Neuronal stem cell (in vitro differentiated cells): Measurements from ENCODE around the gene S1PR1.

Experiments
- DNase-seq: peaks from one replicate; pipeline ENCODE4 v3.0.0-alpha.2; 2013; ENCODE audit warnings: low spot score
- H2AFZ ChIP-seq: one replicate; pipeline ENCODE4 v1.6.1; 2013; ENCODE audit warnings: mild to moderate bottlenecking, low read length, inconsistent platforms
- H2AK5ac ChIP-seq: 2 replicates; pipeline ENCODE4 v1.6.1; 2013; ENCODE audit warnings: low read depth, mild to moderate bottlenecking, inconsistent platforms, low read length, moderate library complexity, mixed read lengths
- H2BK120ac ChIP-seq: 2 replicates; pipeline ENCODE4 v1.6.1; 2013; ENCODE audit warnings: low read depth, mild to moderate bottlenecking, inconsistent platforms, low read length, moderate library complexity, mixed read lengths
- H2BK12ac ChIP-seq: one replicate; pipeline ENCODE4 v1.6.1; 2013; ENCODE audit warnings: low read length, inconsistent platforms
- H2BK15ac ChIP-seq: 2 replicates; pipeline ENCODE4 v1.6.1; 2013; ENCODE audit warnings: mild to moderate bottlenecking, low read length, inconsistent platforms, mixed read lengths
- H2BK5ac ChIP-seq: one replicate; pipeline ENCODE4 v1.6.1; 2013; ENCODE audit warnings: inconsistent platforms, mild to moderate bottlenecking, low read length, moderate library complexity
- H3K14ac ChIP-seq: one replicate; pipeline ENCODE4 v1.6.1; 2013; ENCODE audit warnings: low read length, inconsistent platforms
- H3K18ac ChIP-seq: 2 replicates; pipeline ENCODE4 v1.6.1; 2013; ENCODE audit warnings: low read length, inconsistent platforms
- H3K23ac ChIP-seq: 2 replicates; pipeline ENCODE4 v1.6.1; 2013; ENCODE audit warnings: low read depth, mild to moderate bottlenecking, mixed read lengths, low read length, inconsistent platforms; ENCODE audit not compliant: poor library complexity
- H3K27ac ChIP-seq: replicated peaks from 3 replicates; pipeline ENCODE4 v1.5.1; 2013; ENCODE audit warnings: low read length, inconsistent platforms
- H3K27me3 ChIP-seq, 3 experiments: 2 replicates each; pipeline ENCODE4 v1.6.1; 2013; ENCODE audit warnings: low read length in 3 of 3, mild to moderate bottlenecking in 2 of 3, inconsistent platforms in 1 of 3, low read depth in 1 of 3, mixed read lengths in 1 of 3, moderate library complexity in 1 of 3; ENCODE audit not compliant: control insufficient read depth in 3 of 3, insufficient read depth in 3 of 3
- H3K36me3 ChIP-seq, 2 donors: replicated peaks in 1 of 2; 2 replicates each; pipeline ENCODE4 v1.6.1; 2013; ENCODE audit warnings: low read length in 2 of 2; ENCODE audit not compliant: control insufficient read depth in 2 of 2, insufficient read depth in 2 of 2
- H3K4ac ChIP-seq: 2 replicates; pipeline ENCODE4 v1.6.1; 2013; ENCODE audit warnings: inconsistent platforms, mild to moderate bottlenecking, low read length, moderate library complexity
- H3K4me1 ChIP-seq, 2 donors: 1 replicate in 1 of 2; 2 replicates in 1 of 2; pipeline ENCODE4 v1.6.1; 2013; ENCODE audit warnings: low read length in 2 of 2, low read depth in 1 of 2; ENCODE audit not compliant: control insufficient read depth in 2 of 2, insufficient read depth in 1 of 2
- H3K4me2 ChIP-seq: one replicate; pipeline ENCODE4 v1.6.1; 2013; ENCODE audit warnings: mild to moderate bottlenecking, low read length, inconsistent platforms; ENCODE audit not compliant: insufficient read depth, poor library complexity, severe bottlenecking
- H3K4me3 ChIP-seq, 2 donors: 2 replicates each; pipeline ENCODE4 v1.5.1; 2013; ENCODE audit warnings: low read length in 2 of 2, mild to moderate bottlenecking in 2 of 2, inconsistent platforms in 1 of 2, moderate library complexity in 1 of 2
- H3K79me1 ChIP-seq: one replicate; pipeline ENCODE4 v1.6.1; 2013; ENCODE audit warnings: low read depth, mild to moderate bottlenecking, inconsistent platforms, low read length, moderate library complexity
- H3K9ac ChIP-seq: one replicate; pipeline ENCODE4 v1.6.1; 2013; ENCODE audit warnings: mild to moderate bottlenecking, low read depth, low read length, inconsistent platforms; ENCODE audit not compliant: poor library complexity
- H3K9me3 ChIP-seq, 2 donors: replicated peaks in 1 of 2; 2 replicates each; pipeline versions ENCODE3 to v1.6.1; 2013; ENCODE audit warnings: low read length in 2 of 2, mild to moderate bottlenecking in 2 of 2, inconsistent platforms in 1 of 2, low read depth in 1 of 2, mixed read lengths in 1 of 2, moderate library complexity in 1 of 2; ENCODE audit not compliant: control insufficient read depth in 2 of 2, insufficient read depth in 1 of 2
- H4K8ac ChIP-seq: one replicate; pipeline ENCODE4 v1.6.1; 2013; ENCODE audit warnings: low read depth, mild to moderate bottlenecking, inconsistent platforms, low read length, moderate library complexity
- H4K91ac ChIP-seq: one replicate; pipeline ENCODE4 v1.6.1; 2013; ENCODE audit warnings: low read length, low read depth, mild to moderate bottlenecking, inconsistent platforms; ENCODE audit not compliant: poor library complexity
- WGBS, 2 donors: extraction: QIAGEN DNeasy Blood & Tissue Kit; methylation state at CpG; one replicate each; pipeline ENCODE4 v1.1.7; 2013; ENCODE audit warnings: missing lambda C conversion rate in 2 of 2, mixed read lengths in 1 of 2; ENCODE audit not compliant: insufficient read length in 2 of 2, insufficient replicate concordance in 1 of 2; ENCODE audit errors: extremely low coverage in 2 of 2; 5-methylcytosine and 5-hydroxymethylcytosine counted together

The S1PR1 gene

DNA sequence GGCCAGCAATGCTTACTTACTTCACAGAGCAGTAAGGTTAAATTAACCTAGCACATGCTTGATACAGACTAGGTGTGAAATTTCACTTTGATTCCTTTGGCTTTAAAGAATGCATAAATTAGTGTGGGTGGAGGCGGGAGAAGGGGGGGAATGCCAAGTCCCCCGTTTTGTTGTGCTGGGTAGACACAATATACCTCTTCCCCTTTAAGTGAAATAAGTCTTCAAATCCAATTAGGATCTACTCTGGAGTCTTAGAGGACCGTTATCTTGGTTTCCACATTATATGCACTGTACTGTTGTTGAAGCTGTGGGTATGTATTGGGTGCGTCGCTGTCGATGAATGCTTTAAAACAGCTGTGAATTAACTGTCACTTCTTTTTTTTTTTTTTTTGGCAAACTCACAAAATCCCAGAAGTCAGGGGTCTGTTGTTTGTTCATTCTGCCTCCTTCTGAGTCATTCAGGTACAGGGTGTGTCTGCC, 1.6 kb upstream of the S1PR1 start:
- H3K27ac ChIP-seq, result peak overlapping the region; percentile 98
- peak overlapping the region; percentile 67 to 85 for H3K4me3 ChIP-seq
- H3K79me1 ChIP-seq, result peaks cover 3% of the 10 kb centered on the region

DNA sequence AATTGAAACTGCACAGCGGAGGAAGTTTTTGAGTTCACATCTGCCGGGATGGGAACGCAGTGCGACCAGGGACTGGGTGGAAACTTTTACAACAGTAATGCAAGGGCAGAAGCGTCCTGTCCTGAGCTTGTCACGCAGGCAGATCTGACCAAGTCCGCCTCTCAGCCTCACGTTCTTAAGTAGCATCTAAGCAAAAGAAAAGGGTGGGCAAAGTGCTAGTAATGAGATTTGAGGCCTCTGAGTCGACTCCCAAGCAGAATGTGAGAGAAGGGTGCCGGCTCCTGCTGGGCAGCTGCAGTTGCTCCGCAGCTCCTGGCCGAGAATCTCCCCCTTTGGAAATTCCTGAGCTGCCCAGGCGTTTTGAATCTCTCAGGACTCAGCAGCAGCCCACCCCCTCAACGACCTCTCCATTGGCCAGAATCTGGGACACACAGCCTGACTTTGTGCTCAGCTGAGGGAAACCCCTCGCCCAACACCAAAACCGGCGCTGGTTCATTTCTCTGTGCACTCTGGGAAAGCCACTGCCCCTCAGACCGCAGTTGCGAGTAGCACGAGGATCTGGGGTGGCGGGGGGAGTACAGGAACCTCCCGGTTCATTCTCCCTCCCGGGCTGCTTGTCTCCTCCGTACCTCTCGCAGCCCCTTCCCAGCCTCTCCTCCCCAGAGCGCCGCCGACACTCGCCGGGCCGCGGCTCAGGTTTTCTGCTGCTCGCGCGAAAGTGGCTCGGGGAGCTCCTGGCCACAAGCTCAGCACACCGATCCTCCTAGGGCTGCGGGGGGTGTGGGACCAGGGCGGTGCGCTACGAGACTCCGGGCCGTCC, 913 bp upstream of the S1PR1 start:
- no peak overlapping the region for H2AK5ac ChIP-seq
- H4K91ac ChIP-seq, result no peak overlapping the region
- H3K36me3 ChIP-seq, result peaks cover 16 to 22% of the 10 kb centered on the region in 2 donors
- peak overlapping the region; percentile 68 for H2BK12ac ChIP-seq
- H3K4me1 ChIP-seq, result peaks cover 5 to 8% of the 10 kb centered on the region in 2 donors
- peak overlapping the region; percentile 91 for H2AFZ ChIP-seq
- WGBS, 2 donors, result no CpG with 5 or more reads among the region's 43 CpGs
- H3K4me3 ChIP-seq, result peak overlapping the region; percentile 67 to 85
- peak overlapping the region; percentile 92 for H3K4me2 ChIP-seq
- H3K9ac ChIP-seq, result peak overlapping the region; percentile 85
- peak; percentile 71 for DNase-seq
- peak overlapping the region; percentile 98 for H2BK5ac ChIP-seq
- H3K27ac ChIP-seq, result peak overlapping the region; percentile 98
- peaks cover 3% of the 10 kb centered on the region for H3K79me1 ChIP-seq
- H4K8ac ChIP-seq, result no peak overlapping the region
- H3K9me3 ChIP-seq, result peaks cover 0 to 7% of the 10 kb centered on the region in 2 donors
- no peaks in the 10 kb centered on the region for H3K27me3 ChIP-seq
- H2BK15ac ChIP-seq, result peak overlapping the region; percentile 95
- no peak overlapping the region for H3K14ac ChIP-seq
- H3K18ac ChIP-seq, result peak overlapping the region; percentile 97
- H3K4ac ChIP-seq, result no peak overlapping the region
- no peak overlapping the region for H3K23ac ChIP-seq
- H2BK120ac ChIP-seq, result no peak overlapping the region

More for the DNA sequence above, 1.6 kb upstream of the S1PR1 start:
- Histone ChIP-seq H3K9me3 (peaks cover 0 to 7% of the 10 kb centered on the region in 2 donors), H3K18ac (peak overlapping the region; percentile 94), H3K4ac (no peak overlapping the region), H3K23ac (no peak overlapping the region), H2BK120ac (no peak overlapping the region), H2BK5ac (peak overlapping the region; percentile 98), H2BK12ac (no peak overlapping the region), H3K4me2 (peak overlapping the region; percentile 92), H4K91ac (no peak overlapping the region), H2AK5ac (no peak overlapping the region), H3K14ac (no peak overlapping the region), H3K27me3 (no peaks in the 10 kb centered on the region), H4K8ac (no peak overlapping the region), H2BK15ac (no peak overlapping the region), H3K9ac (no peak overlapping the region), H3K36me3 (peaks cover 15% of the 10 kb centered on the region in 2 donors), H2AFZ (peak overlapping the region; percentile 91), H3K4me1 (peaks cover 5 to 8% of the 10 kb centered on the region in 2 donors)
- WGBS, 2 donors, result no CpG with 5 or more reads among the region's 6 CpGs
- no peak for DNase-seq

DNA sequence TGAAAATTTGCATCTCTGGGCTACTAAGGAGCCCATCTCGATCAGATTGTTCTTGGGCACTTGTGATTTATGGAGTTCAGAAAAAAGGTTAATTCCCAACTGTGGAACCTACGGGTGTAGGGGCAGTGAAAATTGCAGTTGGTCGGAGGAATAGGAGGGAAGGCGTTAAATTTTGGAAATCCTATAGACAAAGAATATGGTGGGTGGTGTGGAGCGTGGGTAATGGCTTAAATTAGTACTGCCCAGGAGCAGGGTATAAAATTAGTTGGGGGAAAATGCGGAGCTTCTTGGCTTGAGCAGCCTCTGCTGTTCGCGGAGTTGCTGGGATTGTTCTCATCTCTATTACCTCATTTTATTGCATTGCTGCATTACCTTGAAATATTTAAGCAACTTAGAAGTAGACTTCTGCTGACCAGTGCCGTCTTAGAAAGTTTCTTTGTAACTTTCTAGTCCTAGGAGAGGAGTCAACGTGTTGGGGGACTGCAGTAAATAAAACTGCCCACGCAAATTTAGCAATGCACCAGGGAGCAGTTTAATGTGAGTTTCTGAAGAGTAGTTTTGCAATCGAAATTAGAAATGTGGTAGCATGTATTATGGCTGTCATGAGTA, 514 bp downstream of the S1PR1 start:
- Histone ChIP-seq H3K27ac (peak overlapping the region; percentile 98), H3K4me1 (peaks cover 5 to 8% of the 10 kb centered on the region in 2 donors), H3K27me3 (no peaks in the 10 kb centered on the region), H3K23ac (no peak overlapping the region), H3K79me1 (peaks cover 3% of the 10 kb centered on the region), H2BK15ac (no peak overlapping the region), H3K4me3 (peak overlapping the region; percentile 67 to 85), H2BK12ac (no peak overlapping the region), H2AFZ (peak overlapping the region; percentile 91), H3K14ac (no peak overlapping the region), H2BK5ac (peak overlapping the region; percentile 98), H4K91ac (no peak overlapping the region), H3K4ac (no peak overlapping the region), H4K8ac (no peak overlapping the region), H2BK120ac (no peak overlapping the region), H3K9ac (no peak overlapping the region), H2AK5ac (no peak overlapping the region), H3K4me2 (peak overlapping the region; percentile 56), H3K18ac (peak overlapping the region; percentile 49), H3K36me3 (peaks cover 18 to 36% of the 10 kb centered on the region in 2 donors), H3K9me3 (peaks cover 0 to 7% of the 10 kb centered on the region in 2 donors)
- no peak for DNase-seq
- no CpG with 5 or more reads among the region's 12 CpGs for WGBS, 2 donors
